GM21360 (cell line): ENCODE data around the gene METTL9.
"Not testable (repeated sequence)": the region's sequence is repeated elsewhere in the genome, so short reads cannot be mapped to it uniquely, and the experiment has no call there.

Source experiments
- ATAC-seq: cut with Tn5 transposase; IDR thresholded peaks from one replicate; pipeline ENCODE4 v1.9.1; 2021; ENCODE audit warnings: mild to moderate bottlenecking, moderate library complexity; ENCODE audit not compliant: unreplicated experiment

The METTL9 gene

GRCh38 chr16:21654881-21655280, 55.5 kb downstream of the METTL9 start:
- ATAC-seq: no peak

GRCh38 chr16:21656795-21657768, 57.7 kb downstream of the METTL9 start:
- no peak for ATAC-seq

GRCh38 chr16:21659124-21659523, 59.7 kb downstream of the METTL9 start:
- no peak for ATAC-seq

- ATAC-seq: no peak
These were observed 64.7 kb downstream of the METTL9 start, which contains the start of gene OTOA for GRCh38 chr16:21663889-21664647. Gene OTOA, plus strand, starts transcription at chr16:21663968. Its CDS starts 14,547 bp downstream, at chr16:21678515.

- ATAC-seq: no peak
These were observed 65.6 kb downstream of the METTL9 start for GRCh38 chr16:21664801-21665492.

- no peak for ATAC-seq
These were observed 67.4 kb downstream of the METTL9 start for GRCh38 chr16:21666772-21667171.

- ATAC-seq: no peak
These were observed 68.2 kb downstream of the METTL9 start for GRCh38 chr16:21667575-21667974.

GRCh38 chr16:21673469-21673868, 74.1 kb downstream of the METTL9 start:
- ATAC-seq: no peak

- not testable (repeated sequence) for ATAC-seq
These were observed 75.1 kb downstream of the METTL9 start for GRCh38 chr16:21674456-21674855.

GRCh38 chr16:21680714-21681113, 81.3 kb downstream of the METTL9 start:
- not testable (repeated sequence) for ATAC-seq

- ATAC-seq: no peak
These were observed 83.8 kb downstream of the METTL9 start for GRCh38 chr16:21683184-21683583.

GRCh38 chr16:21684199-21684598, 84.8 kb downstream of the METTL9 start:
- ATAC-seq: no peak

GRCh38 chr16:21685034-21685455, 85.7 kb downstream of the METTL9 start:
- no peak for ATAC-seq

- no peak for ATAC-seq
These were observed 89.7 kb downstream of the METTL9 start for GRCh38 chr16:21689107-21689506.

- not testable (repeated sequence) for ATAC-seq
These were observed 91.6 kb downstream of the METTL9 start for GRCh38 chr16:21690967-21691366.

GRCh38 chr16:21694609-21695008, 95.2 kb downstream of the METTL9 start:
- no peak for ATAC-seq

GRCh38 chr16:21697032-21697431, 97.7 kb downstream of the METTL9 start:
- ATAC-seq: no peak

- ATAC-seq: no peak
These were observed 99.0 kb downstream of the METTL9 start for GRCh38 chr16:21698169-21699032.

GRCh38 chr16:21701271-21701670, 101.9 kb downstream of the METTL9 start:
- ATAC-seq: no peak

- no peak for ATAC-seq
These were observed 102.9 kb downstream of the METTL9 start for GRCh38 chr16:21702276-21702675.
